AG08396 (cell line): ENCODE data around the gene CXCR2.

Experiments
- DNase-seq: peaks from one replicate; pipeline ENCODE4 v3.0.0; 2012; ENCODE audit warnings: low spot score, mixed read lengths

Gene CXCR2

GRCh38 chr2:218186355-218186766, 60.5 kb downstream of the CXCR2 start:
- peak; percentile 69 for DNase-seq
